GM12891 (cell line): ENCODE results near the gene DNAJC17.

Experiments used
- POLR2A ChIP-seq: IDR thresholded peaks from 2 replicates; pipeline ENCODE4 v1.6.1; 2011; ENCODE audit warnings: low read depth, low read length, control low read depth
- POLR2AphosphoS5 ChIP-seq: IDR thresholded peaks from 2 replicates; pipeline ENCODE4 v1.6.1; 2011; ENCODE audit warnings: low read depth, low read length, control low read depth
- TAF1 ChIP-seq: IDR thresholded peaks from 2 replicates; pipeline ENCODE4 v1.6.1; 2011; ENCODE audit warnings: low read depth, low read length, control low read depth

GRCh38 chr15:40819048-40819447 lies 11.8 kb upstream of the DNAJC17 start:
- TF ChIP-seq POLR2AphosphoS5 (no peak), POLR2A (no peak), TAF1 (no peak)
